GM13977 (cell line): Measurements from ENCODE around the gene NME8.
A peak's percentile ranks its signal among the peaks of the same experiment; 100 is the strongest.

Source experiments
- DNase-seq: peaks from one replicate; pipeline ENCODE4 v3.0.0; 2012; ENCODE audit warnings: low spot score
- CTCF ChIP-seq: IDR thresholded peaks from 2 replicates; pipeline ENCODE4 v1.5.1; 2012; ENCODE audit warnings: mild to moderate bottlenecking, control low read depth; ENCODE audit not compliant: insufficient read depth; ENCODE audit errors: extremely low read depth, missing control alignments
- in situ Hi-C: fragments of 300-500 bp; cut with MboI; formaldehyde crosslinking; loops from one replicate; pipeline ENCODE4 v1.12.0; 2022; ENCODE audit warnings: low sequenced_read_pairs, low pct_unique_long_range_greater_than_20kb, mixed read lengths, inconsistent platforms; ENCODE audit not compliant: unreplicated experiment

Gene NME8

DNA sequence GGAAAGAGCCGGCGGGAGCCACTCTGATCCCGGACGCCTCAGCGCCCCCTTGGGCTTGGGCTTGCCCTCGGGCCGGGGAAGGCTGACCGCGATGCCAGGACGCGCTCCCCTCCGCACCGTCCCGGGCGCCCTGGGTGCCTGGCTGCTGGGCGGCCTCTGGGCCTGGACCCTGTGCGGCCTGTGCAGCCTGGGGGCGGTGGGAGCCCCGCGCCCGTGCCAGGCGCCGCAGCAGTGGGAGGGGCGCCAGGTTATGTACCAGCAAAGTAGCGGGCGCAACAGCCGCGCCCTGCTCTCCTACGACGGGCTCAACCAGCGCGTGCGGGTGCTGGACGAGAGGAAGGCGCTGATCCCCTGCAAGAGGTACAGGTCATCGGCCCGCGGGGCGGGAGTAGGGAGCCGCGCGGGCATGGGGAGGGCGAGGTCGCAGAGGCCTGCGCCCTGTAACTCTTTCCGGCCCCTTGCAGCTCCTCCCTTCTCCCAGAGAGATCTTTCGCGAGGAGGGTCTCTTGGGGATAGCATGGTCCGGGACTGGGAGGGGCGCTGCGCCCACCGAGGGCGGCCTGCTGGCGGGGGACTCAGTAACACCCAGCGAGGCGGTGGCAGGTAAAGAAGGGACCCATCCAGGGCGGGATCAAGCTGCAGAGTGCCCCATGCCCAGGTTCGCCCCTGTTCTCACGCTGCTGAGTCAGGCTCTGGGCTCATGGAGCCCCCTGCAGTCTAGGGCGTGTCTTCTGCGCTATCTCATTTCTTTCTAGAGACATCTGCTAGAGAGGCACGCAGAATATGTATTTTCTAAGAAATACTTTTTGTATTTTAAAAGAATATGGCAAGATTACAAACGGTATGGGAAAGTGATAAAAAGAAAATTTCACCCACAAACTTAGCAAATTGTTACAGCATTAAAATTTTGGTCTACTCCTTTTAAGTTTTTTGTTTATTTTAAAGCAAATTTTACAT, 72.7 kb downstream of the NME8 start:
- peak; percentile 25 for DNase-seq
- in situ Hi-C loops, result no loop called here
- no peak for TF ChIP-seq CTCF

DNA sequence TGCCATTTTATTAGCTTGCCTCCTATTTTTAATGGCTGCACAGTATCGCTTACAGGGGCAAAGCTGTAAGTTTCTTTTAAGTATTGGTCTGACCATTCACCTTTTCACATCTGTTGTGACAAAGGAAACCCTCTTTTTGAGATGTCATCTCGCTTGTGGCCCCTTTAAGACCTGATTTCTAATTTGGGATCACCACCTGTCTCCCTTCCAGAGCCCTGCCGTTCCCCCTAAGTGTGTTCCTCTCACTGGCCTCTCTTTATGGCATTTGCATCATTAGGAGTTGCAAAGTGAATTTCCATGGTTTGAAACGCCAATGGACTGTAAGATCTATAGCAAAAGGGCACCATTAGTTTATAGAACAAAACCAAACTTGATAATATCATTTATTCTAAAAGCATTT, 73.5 kb downstream of the NME8 start:
- in situ Hi-C loops, result no loop called here
- no peak for TF ChIP-seq CTCF
- no peak for DNase-seq

DNA sequence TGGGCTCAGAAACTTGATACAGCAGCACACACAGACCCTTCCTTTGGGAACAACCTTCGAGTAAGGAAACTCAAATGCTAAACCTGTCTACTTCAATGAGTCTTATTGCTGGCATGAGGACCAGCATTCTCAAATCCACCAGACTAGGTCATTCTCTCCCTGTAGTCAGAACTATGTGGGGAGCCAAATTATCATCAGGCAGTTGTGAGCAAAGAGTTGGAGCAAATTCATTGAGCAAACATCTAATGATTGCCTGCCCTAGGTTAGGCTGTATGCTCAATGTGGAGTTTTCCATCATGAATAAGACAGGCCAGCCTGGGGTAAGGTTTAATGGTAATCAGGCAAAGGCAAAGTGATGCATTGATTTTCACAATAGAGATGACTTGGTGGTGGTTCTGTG, 75.6 kb downstream of the NME8 start:
- TF ChIP-seq CTCF, result no peak
- no peak for DNase-seq
- in situ Hi-C loops, result no loop called here

GRCh38 chr7:37924491-37925041, 76.2 kb downstream of the NME8 start:
- in situ Hi-C loops, result no loop called here
- no peak for TF ChIP-seq CTCF

DNA sequence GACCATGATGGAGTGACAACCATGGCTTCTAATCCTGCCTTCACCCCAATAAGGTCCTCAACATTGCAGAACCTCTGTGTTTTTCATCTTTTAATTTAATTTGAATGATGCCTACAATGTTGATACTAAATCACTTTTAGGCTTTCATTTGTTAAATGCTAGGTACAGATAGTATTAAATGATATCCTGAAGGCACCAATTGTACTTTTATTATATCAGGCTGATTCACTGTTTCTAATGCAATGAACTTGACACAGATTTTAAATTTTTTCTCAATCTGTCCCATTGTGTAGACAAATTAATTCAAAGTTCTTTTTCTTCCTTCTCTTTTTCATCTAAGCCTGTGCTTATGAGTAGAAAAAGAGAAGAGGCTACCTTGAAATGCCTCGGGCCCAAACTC, 77.2 kb downstream of the NME8 start:
- TF ChIP-seq CTCF, result no peak
- in situ Hi-C loops, result no loop called here
- no peak for DNase-seq

More at GRCh38 chr7:37924491-37925041, 76.2 kb downstream of the NME8 start:
- DNase-seq, result no peak

DNA sequence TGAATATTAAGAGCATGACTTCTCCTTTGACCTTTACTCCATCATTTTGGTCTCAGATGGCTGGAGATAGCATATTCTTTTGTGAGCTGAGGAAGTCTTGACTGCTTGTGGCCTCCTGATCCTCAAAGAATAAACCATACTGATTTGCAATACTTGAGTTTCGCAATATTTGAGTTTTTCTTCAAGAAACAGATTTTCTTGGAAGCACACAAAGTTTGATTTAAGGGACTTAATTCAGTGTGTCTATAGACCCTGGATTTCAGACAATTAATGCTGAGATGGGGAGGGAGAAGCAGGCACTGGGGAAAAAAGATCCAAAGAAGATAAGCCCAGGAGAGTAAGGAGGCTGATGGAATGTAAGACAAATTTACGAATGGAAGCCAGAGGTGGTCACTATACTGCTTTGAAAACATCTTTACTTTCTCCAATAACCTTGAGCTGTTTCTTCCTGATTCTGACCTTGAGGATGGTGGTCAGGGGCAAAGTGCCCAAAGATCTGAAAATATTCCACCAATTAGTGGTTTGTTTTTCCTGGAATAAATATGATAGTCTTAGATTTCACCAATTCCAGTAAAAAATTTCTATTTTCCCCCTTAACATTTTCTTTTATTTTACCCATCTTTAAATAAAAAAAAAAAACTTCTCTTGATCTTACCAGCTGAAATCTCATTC, 79.5 kb downstream of the NME8 start:
- in situ Hi-C loops, result no loop called here
- no peak for TF ChIP-seq CTCF
- DNase-seq, result no peak
